H1 (cell line): ENCODE data around the gene NAV2. TPM values are rescaled to one million over a fixed set of nuclear protein-coding genes. Genes with fewer than 3 reads are reported as not detected.

Experiments used
- BRCA1 ChIP-seq: IDR thresholded peaks from 2 replicates; pipeline ENCODE4 v1.6.1; 2012; ENCODE audit warnings: low read depth, low read length, improper control_type of control experiment
- CHD1 ChIP-seq: IDR thresholded peaks from 2 replicates; pipeline ENCODE4 v1.6.1; 2012; ENCODE audit warnings: low read depth, low read length, improper control_type of control experiment
- CREB1 ChIP-seq: IDR thresholded peaks from 2 replicates; pipeline ENCODE4 v1.6.1; 2012; ENCODE audit warnings: inconsistent platforms
- EP300 ChIP-seq, 2 experiments: IDR thresholded peaks; 1 replicate in 1 of 2; 2 replicates in 1 of 2; pipeline ENCODE4 v1.6.1; 2011 to 2012; ENCODE audit warnings: low read depth in 2 of 2, low read length in 2 of 2, mild to moderate bottlenecking in 2 of 2, borderline replicate concordance in 1 of 2, inconsistent platforms in 1 of 2, moderate library complexity in 1 of 2
- GABPA ChIP-seq: IDR thresholded peaks from 2 replicates; pipeline ENCODE4 v1.6.1; 2011; ENCODE audit warnings: mild to moderate bottlenecking, low read length, moderate library complexity, borderline replicate concordance; ENCODE audit not compliant: insufficient read depth
- MAFK ChIP-seq: IDR thresholded peaks from 2 replicates; pipeline ENCODE4 v1.6.1; 2012; ENCODE audit warnings: low read depth, mild to moderate bottlenecking, improper control_type of control experiment, low read length
- SIX5 ChIP-seq: IDR thresholded peaks from 2 replicates; pipeline ENCODE4 v1.6.1; 2011; ENCODE audit warnings: mild to moderate bottlenecking, low read depth, low read length
- SP1 ChIP-seq: IDR thresholded peaks from 2 replicates; pipeline ENCODE4 v1.6.1; 2011; ENCODE audit warnings: low read depth, low read length
- TCF12 ChIP-seq: IDR thresholded peaks from 2 replicates; pipeline ENCODE4 v1.6.1; 2011; ENCODE audit warnings: low read depth, mild to moderate bottlenecking, low read length
- polyA plus RNA-seq, 7 experiments: library from polyadenylated mRNA; depleted of rRNA in 3 of 7; stranded (reverse) in 5 of 7; unstranded in 2 of 7; fragments of >200 nt in 5 of 7; fragments of 200-250 nt in 2 of 7; gene quantifications; 1 replicate in 5 of 7; 2 replicates in 1 of 7; 4 replicates in 1 of 7; pipeline versions ENCODE4 v1.2.1 to v1.2.3, GENCODE V29; 2011 to 2013; ENCODE audit warnings: missing spikeins in 2 of 7, mixed read lengths in 2 of 7
- total RNA-seq: library from RNA; stranded (reverse); fragmentation: NEBNext Ultra II Directional; extraction: Animal tissue kit (Norgen Biotek cat#: 25700); gene quantifications from 2 replicates; pipeline ENCODE4 v1.2.1, GENCODE V29; 2021
- TF ChIP-seq, protein P1 (sequence below): fragments of 300-600 bp; sonication (generic); IDR thresholded peaks from 2 replicates; pipeline ENCODE4 v1.7.1; 2012; ENCODE audit warnings: low read length, moderate library complexity, mild to moderate bottlenecking, inconsistent platforms; ENCODE audit not compliant: insufficient replicate concordance
- TF ChIP-seq, protein P2 (sequence below): IDR thresholded peaks from 2 replicates; pipeline ENCODE4 v1.6.1; 2012; ENCODE audit warnings: low read length, inconsistent platforms

Gene NAV2
- total and polyA plus RNA-seq, 2 of the 8 experiments (the other 6 are each of a cell fraction or from before 2014, with no cell fraction given), result 35.6 to 73.6 TPM

DNA sequence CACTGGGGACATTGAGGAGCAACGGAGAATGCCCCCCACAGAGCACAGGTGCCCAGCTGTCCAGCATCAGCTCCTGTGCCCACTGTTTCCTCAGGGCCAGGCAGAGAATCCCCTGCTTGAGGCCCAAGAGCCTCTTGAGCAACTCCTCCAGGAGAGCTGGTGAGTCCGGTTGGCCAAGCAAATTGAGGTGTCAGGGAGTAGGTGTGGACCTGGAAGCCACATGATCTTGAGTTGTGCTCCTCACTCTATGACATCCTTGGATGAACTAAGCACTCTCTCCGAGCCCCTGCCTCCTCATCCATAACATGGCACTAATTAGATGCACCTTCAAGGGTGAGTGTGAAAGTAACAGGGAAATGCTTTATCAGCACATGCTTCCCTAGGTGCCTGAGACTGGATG, 326.3 kb downstream of the NAV2 start (continued):
- TF ChIP-seq, protein P1, sequence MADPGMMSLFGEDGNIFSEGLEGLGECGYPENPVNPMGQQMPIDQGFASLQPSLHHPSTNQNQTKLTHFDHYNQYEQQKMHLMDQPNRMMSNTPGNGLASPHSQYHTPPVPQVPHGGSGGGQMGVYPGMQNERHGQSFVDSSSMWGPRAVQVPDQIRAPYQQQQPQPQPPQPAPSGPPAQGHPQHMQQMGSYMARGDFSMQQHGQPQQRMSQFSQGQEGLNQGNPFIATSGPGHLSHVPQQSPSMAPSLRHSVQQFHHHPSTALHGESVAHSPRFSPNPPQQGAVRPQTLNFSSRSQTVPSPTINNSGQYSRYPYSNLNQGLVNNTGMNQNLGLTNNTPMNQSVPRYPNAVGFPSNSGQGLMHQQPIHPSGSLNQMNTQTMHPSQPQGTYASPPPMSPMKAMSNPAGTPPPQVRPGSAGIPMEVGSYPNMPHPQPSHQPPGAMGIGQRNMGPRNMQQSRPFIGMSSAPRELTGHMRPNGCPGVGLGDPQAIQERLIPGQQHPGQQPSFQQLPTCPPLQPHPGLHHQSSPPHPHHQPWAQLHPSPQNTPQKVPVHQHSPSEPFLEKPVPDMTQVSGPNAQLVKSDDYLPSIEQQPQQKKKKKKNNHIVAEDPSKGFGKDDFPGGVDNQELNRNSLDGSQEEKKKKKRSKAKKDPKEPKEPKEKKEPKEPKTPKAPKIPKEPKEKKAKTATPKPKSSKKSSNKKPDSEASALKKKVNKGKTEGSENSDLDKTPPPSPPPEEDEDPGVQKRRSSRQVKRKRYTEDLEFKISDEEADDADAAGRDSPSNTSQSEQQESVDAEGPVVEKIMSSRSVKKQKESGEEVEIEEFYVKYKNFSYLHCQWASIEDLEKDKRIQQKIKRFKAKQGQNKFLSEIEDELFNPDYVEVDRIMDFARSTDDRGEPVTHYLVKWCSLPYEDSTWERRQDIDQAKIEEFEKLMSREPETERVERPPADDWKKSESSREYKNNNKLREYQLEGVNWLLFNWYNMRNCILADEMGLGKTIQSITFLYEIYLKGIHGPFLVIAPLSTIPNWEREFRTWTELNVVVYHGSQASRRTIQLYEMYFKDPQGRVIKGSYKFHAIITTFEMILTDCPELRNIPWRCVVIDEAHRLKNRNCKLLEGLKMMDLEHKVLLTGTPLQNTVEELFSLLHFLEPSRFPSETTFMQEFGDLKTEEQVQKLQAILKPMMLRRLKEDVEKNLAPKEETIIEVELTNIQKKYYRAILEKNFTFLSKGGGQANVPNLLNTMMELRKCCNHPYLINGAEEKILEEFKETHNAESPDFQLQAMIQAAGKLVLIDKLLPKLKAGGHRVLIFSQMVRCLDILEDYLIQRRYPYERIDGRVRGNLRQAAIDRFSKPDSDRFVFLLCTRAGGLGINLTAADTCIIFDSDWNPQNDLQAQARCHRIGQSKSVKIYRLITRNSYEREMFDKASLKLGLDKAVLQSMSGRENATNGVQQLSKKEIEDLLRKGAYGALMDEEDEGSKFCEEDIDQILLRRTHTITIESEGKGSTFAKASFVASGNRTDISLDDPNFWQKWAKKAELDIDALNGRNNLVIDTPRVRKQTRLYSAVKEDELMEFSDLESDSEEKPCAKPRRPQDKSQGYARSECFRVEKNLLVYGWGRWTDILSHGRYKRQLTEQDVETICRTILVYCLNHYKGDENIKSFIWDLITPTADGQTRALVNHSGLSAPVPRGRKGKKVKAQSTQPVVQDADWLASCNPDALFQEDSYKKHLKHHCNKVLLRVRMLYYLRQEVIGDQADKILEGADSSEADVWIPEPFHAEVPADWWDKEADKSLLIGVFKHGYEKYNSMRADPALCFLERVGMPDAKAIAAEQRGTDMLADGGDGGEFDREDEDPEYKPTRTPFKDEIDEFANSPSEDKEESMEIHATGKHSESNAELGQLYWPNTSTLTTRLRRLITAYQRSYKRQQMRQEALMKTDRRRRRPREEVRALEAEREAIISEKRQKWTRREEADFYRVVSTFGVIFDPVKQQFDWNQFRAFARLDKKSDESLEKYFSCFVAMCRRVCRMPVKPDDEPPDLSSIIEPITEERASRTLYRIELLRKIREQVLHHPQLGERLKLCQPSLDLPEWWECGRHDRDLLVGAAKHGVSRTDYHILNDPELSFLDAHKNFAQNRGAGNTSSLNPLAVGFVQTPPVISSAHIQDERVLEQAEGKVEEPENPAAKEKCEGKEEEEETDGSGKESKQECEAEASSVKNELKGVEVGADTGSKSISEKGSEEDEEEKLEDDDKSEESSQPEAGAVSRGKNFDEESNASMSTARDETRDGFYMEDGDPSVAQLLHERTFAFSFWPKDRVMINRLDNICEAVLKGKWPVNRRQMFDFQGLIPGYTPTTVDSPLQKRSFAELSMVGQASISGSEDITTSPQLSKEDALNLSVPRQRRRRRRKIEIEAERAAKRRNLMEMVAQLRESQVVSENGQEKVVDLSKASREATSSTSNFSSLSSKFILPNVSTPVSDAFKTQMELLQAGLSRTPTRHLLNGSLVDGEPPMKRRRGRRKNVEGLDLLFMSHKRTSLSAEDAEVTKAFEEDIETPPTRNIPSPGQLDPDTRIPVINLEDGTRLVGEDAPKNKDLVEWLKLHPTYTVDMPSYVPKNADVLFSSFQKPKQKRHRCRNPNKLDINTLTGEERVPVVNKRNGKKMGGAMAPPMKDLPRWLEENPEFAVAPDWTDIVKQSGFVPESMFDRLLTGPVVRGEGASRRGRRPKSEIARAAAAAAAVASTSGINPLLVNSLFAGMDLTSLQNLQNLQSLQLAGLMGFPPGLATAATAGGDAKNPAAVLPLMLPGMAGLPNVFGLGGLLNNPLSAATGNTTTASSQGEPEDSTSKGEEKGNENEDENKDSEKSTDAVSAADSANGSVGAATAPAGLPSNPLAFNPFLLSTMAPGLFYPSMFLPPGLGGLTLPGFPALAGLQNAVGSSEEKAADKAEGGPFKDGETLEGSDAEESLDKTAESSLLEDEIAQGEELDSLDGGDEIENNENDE, result no peak
- TF ChIP-seq SIX5 (no peak), CHD1 (no peak), MAFK (no peak), BRCA1 (no peak), CREB1 (no peak), GABPA (no peak), EP300 (IDR thresholded peaks at IDR 0.05; ENCODE audit: borderline replicate concordance in 1 of 2, low read depth in 2 of 2, low read length in 2 of 2) (no peak), SP1 (no peak), TCF12 (no peak)
- TF ChIP-seq, protein P2, sequence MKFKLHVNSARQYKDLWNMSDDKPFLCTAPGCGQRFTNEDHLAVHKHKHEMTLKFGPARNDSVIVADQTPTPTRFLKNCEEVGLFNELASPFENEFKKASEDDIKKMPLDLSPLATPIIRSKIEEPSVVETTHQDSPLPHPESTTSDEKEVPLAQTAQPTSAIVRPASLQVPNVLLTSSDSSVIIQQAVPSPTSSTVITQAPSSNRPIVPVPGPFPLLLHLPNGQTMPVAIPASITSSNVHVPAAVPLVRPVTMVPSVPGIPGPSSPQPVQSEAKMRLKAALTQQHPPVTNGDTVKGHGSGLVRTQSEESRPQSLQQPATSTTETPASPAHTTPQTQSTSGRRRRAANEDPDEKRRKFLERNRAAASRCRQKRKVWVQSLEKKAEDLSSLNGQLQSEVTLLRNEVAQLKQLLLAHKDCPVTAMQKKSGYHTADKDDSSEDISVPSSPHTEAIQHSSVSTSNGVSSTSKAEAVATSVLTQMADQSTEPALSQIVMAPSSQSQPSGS, result no peak
